ENCODE measurements around the gene TBATA.

TBATA gene

GRCh38 chr10:70723771-70724170 lies 61.4 kb downstream of the TBATA start:
- in situ Hi-C loops (cut with MboI; ENCODE audit: low sequenced_read_pairs) = no loop called here

DNA sequence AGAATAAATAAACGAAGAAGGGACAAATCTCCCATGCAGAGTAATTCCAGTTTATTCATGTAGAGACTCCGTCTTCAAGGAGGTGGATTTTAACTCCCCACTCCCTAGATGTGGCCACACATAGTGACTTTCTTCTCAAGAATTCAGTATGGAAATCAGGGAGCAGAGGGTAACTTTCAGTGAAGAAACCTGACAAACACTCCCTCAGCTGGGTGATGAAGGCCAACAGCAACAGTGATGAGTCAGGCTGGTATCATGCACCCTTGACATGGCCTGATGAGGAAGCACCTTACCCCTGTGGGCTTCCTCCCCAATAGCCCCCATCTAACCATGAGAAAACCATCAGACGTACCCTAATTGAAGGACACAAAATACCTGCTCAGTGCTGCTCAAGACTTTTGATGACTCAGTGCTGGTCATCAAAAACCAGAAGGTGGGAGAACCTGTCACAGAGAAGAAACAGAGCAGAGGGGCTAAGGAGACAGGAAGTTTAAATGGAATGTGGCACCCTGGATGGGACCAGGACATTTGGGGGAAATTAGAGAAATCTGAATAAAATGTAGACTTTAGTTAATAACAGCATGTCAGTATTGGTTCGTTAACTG lies 62.3 kb downstream of the TBATA start:
- in situ Hi-C loops (cut with MboI; ENCODE audit: low sequenced_read_pairs) = no loop called here
